HCT116 (cell line): ENCODE measurements around the gene SIL1.

ENCODE experiments used
- EZH2 ChIP-seq: fragments of 200-600 bp; sonication (generic); IDR thresholded peaks from 2 replicates; pipeline ENCODE4 v1.6.1; 2017; ENCODE audit warnings: antibody characterized with exemption, mixed run types
- EZH2phosphoT487 ChIP-seq: fragments of 200-600 bp; IDR thresholded peaks from 2 replicates; pipeline ENCODE4 v1.6.1; 2018; ENCODE audit warnings: antibody characterized with exemption, borderline replicate concordance
- JUND ChIP-seq: IDR thresholded peaks from 2 replicates; pipeline ENCODE4 v1.6.1; 2012
- POLR2A ChIP-seq: IDR thresholded peaks from 2 replicates; pipeline ENCODE4 v1.7.0; 2011; ENCODE audit warnings: borderline replicate concordance; ENCODE audit not compliant: insufficient read depth, insufficient read length; ENCODE audit errors: extremely low read depth
- POLR2AphosphoS5 ChIP-seq: IDR thresholded peaks from 2 replicates; pipeline ENCODE4 v1.6.1; 2011; ENCODE audit warnings: mild to moderate bottlenecking, low read depth, low read length, moderate library complexity
- TF ChIP-seq, protein P1 (sequence below), 3 experiments: fragments of 200-600 bp in 1 of 3; sonication (generic) in 1 of 3; IDR thresholded peaks in 2 of 3; conservative IDR thresholded peaks in 1 of 3; 2 replicates each; pipeline ENCODE4 v1.5.1; 2012 to 2017; ENCODE audit warnings: low read depth in 2 of 3, low read length in 2 of 3, antibody characterized with exemption in 1 of 3, borderline replicate concordance in 1 of 3, control low read depth in 1 of 3, mild to moderate bottlenecking in 1 of 3, mixed read lengths in 1 of 3, mixed run types in 1 of 3, moderate library complexity in 1 of 3; ENCODE audit not compliant: insufficient read depth in 1 of 3

GRCh38 chr5:139241139-139241538 lies 43.0 kb upstream of the SIL1 start:
- TF ChIP-seq, protein P1, sequence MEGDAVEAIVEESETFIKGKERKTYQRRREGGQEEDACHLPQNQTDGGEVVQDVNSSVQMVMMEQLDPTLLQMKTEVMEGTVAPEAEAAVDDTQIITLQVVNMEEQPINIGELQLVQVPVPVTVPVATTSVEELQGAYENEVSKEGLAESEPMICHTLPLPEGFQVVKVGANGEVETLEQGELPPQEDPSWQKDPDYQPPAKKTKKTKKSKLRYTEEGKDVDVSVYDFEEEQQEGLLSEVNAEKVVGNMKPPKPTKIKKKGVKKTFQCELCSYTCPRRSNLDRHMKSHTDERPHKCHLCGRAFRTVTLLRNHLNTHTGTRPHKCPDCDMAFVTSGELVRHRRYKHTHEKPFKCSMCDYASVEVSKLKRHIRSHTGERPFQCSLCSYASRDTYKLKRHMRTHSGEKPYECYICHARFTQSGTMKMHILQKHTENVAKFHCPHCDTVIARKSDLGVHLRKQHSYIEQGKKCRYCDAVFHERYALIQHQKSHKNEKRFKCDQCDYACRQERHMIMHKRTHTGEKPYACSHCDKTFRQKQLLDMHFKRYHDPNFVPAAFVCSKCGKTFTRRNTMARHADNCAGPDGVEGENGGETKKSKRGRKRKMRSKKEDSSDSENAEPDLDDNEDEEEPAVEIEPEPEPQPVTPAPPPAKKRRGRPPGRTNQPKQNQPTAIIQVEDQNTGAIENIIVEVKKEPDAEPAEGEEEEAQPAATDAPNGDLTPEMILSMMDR (IDR thresholded peaks at IDR 0.05 in 2 of 3, conservative IDR thresholded peaks at IDR 0.05 in 1 of 3; ENCODE audit: borderline replicate concordance in 1 of 3, insufficient read depth in 1 of 3, low read depth in 2 of 3, low read length in 2 of 3), result no peak
- TF ChIP-seq POLR2A (no peak), JUND (no peak), POLR2AphosphoS5 (no peak), EZH2phosphoT487 (no peak), EZH2 (no peak)
